ENCODE results near the gene ACOX2.
A peak's percentile ranks its signal among the peaks of the same experiment; 100 is the strongest.

ACOX2 gene

DNA sequence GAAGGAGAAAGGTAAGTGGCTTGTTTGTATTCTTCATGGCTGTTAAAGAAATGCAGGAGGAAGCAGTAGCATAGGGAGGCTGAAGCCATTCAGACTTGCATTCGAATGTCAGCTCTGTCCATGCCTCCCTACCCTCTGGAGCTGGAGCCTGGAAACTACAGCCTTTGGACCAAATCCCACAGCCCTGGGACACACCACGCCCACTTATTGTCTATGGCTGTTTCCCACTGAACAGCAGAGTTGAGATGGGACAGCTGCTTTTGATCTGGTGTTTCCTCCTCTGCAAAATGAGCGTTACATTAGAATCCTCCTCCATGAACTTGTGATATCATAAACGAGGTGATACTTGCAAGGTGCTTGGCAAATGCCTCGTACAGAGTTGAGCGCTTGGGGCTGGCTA, 36.6 kb upstream of the ACOX2 start:
- no CpG with 5 or more reads among the region's 6 CpGs for WGBS, 2 donors (ENCODE audit: extremely low coverage in 2 of 2, insufficient read length in 2 of 2, insufficient replicate concordance in 1 of 2)

DNA sequence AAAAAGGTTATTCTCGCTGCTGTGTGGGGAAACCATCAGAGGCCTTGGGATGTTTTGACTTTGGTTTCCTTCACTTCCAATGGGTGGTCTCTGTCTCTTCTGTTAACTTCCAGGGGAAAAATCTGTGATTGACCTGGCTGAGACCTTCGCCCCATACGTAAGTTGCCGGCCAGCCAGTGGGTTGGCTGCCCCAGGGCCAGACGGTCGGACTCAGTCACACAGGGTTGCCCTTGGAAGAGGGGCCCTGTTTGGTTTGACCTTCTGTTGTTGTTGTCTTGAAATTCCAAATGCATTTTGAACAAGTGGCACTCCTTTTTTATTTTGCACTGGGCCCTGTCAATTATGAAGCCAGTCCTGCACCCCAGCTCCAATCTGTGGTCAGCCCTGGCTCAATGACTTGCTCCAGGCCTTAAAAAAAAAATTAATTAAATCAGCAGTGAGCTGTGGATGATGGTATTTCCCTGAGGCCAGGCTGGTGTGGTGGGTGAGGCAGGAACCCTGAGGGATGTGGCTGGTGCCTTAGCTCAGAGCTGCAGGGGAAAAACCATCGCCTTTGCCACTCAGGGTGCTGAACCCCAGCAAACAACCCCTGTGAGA, 35.7 kb upstream of the ACOX2 start:
- H3K9me3 ChIP-seq (replicated peaks in 1 of 2; ENCODE audit: control insufficient read depth in 2 of 2, insufficient read depth in 1 of 2, low read depth in 1 of 2, low read length in 2 of 2) = peaks cover 0 to 11% of the 10 kb centered on the region in 2 donors
- peak overlapping the region; percentile 53 for H2AK5ac ChIP-seq (ENCODE audit: low read depth, low read length)
- no peak overlapping the region for H3K27ac ChIP-seq (replicated peaks; ENCODE audit: low read length)
- DNase-seq (ENCODE audit: low spot score) = no peak
- H3K9ac ChIP-seq (ENCODE audit: low read depth, low read length, poor library complexity) = no peak overlapping the region
- no peak overlapping the region for H2BK12ac ChIP-seq (ENCODE audit: low read length)
- H2BK5ac ChIP-seq (ENCODE audit: low read length) = no peak overlapping the region
- H3K18ac ChIP-seq (ENCODE audit: low read length) = peak overlapping the region; percentile 60
- H3K23ac ChIP-seq (ENCODE audit: low read depth, low read length, poor library complexity) = no peak overlapping the region
- H4K91ac ChIP-seq (ENCODE audit: low read depth, low read length, poor library complexity) = no peak overlapping the region
- no peaks in the 10 kb centered on the region for H3K36me3 ChIP-seq (replicated peaks in 1 of 2; ENCODE audit: control insufficient read depth in 2 of 2, insufficient read depth in 2 of 2, low read length in 2 of 2)
- peak overlapping the region; percentile 42 for H2BK15ac ChIP-seq (ENCODE audit: low read length)
- WGBS, 2 donors (ENCODE audit: extremely low coverage in 2 of 2, insufficient read length in 2 of 2, insufficient replicate concordance in 1 of 2) = no CpG with 5 or more reads among the region's 7 CpGs
- H3K27me3 ChIP-seq (ENCODE audit: control insufficient read depth in 3 of 3, insufficient read depth in 3 of 3, low read depth in 1 of 3, low read length in 3 of 3) = no peaks in the 10 kb centered on the region
- no peak overlapping the region for H3K4me3 ChIP-seq (ENCODE audit: low read length in 2 of 2)
- no peak overlapping the region for H3K4me2 ChIP-seq (ENCODE audit: insufficient read depth, low read length, poor library complexity, severe bottlenecking)
- H4K8ac ChIP-seq (ENCODE audit: low read depth, low read length) = no peak overlapping the region
- H3K4ac ChIP-seq (ENCODE audit: low read length) = no peak overlapping the region
- H2AFZ ChIP-seq (ENCODE audit: low read length) = no peak overlapping the region
- no peak overlapping the region for H3K14ac ChIP-seq (ENCODE audit: low read length)
- no peak overlapping the region for H2BK120ac ChIP-seq (ENCODE audit: low read depth, low read length)
- H3K79me1 ChIP-seq (ENCODE audit: low read depth, low read length) = no peaks in the 10 kb centered on the region
- H3K4me1 ChIP-seq (ENCODE audit: control insufficient read depth in 2 of 2, insufficient read depth in 1 of 2, low read depth in 1 of 2, low read length in 2 of 2) = peaks cover 8 to 13% of the 10 kb centered on the region in 2 donors

More for the DNA sequence above, 36.6 kb upstream of the ACOX2 start:
- no peak overlapping the region for H3K9ac ChIP-seq (ENCODE audit: low read depth, low read length, poor library complexity)
- H3K4me2 ChIP-seq (ENCODE audit: insufficient read depth, low read length, poor library complexity, severe bottlenecking) = no peak overlapping the region
- H4K91ac ChIP-seq (ENCODE audit: low read depth, low read length, poor library complexity) = no peak overlapping the region
- no peaks in the 10 kb centered on the region for H3K27me3 ChIP-seq (ENCODE audit: control insufficient read depth in 3 of 3, insufficient read depth in 3 of 3, low read depth in 1 of 3, low read length in 3 of 3)
- no peak overlapping the region for H2AK5ac ChIP-seq (ENCODE audit: low read depth, low read length)
- peaks cover 10 to 15% of the 10 kb centered on the region in 2 donors for H3K4me1 ChIP-seq (ENCODE audit: control insufficient read depth in 2 of 2, insufficient read depth in 1 of 2, low read depth in 1 of 2, low read length in 2 of 2)
- no peak overlapping the region for H3K4me3 ChIP-seq (ENCODE audit: low read length in 2 of 2)
- no peak overlapping the region for H3K4ac ChIP-seq (ENCODE audit: low read length)
- no peak overlapping the region for H2BK15ac ChIP-seq (ENCODE audit: low read length)
- H4K8ac ChIP-seq (ENCODE audit: low read depth, low read length) = no peak overlapping the region
- no peak overlapping the region for H3K14ac ChIP-seq (ENCODE audit: low read length)
- no peak overlapping the region for H2BK120ac ChIP-seq (ENCODE audit: low read depth, low read length)
- H3K9me3 ChIP-seq (replicated peaks in 1 of 2; ENCODE audit: control insufficient read depth in 2 of 2, insufficient read depth in 1 of 2, low read depth in 1 of 2, low read length in 2 of 2) = peaks cover 0 to 11% of the 10 kb centered on the region in 2 donors
- H3K23ac ChIP-seq (ENCODE audit: low read depth, low read length, poor library complexity) = no peak overlapping the region
- H3K27ac ChIP-seq (replicated peaks; ENCODE audit: low read length) = no peak overlapping the region
- peak overlapping the region; percentile 13 for H3K18ac ChIP-seq (ENCODE audit: low read length)
- no peaks in the 10 kb centered on the region for H3K79me1 ChIP-seq (ENCODE audit: low read depth, low read length)
- H3K36me3 ChIP-seq (replicated peaks in 1 of 2; ENCODE audit: control insufficient read depth in 2 of 2, insufficient read depth in 2 of 2, low read length in 2 of 2) = no peaks in the 10 kb centered on the region
- no peak for DNase-seq (ENCODE audit: low spot score)
- no peak overlapping the region for H2BK12ac ChIP-seq (ENCODE audit: low read length)
- H2BK5ac ChIP-seq (ENCODE audit: low read length) = no peak overlapping the region
- H2AFZ ChIP-seq (ENCODE audit: low read length) = peak overlapping the region; percentile 14

DNA sequence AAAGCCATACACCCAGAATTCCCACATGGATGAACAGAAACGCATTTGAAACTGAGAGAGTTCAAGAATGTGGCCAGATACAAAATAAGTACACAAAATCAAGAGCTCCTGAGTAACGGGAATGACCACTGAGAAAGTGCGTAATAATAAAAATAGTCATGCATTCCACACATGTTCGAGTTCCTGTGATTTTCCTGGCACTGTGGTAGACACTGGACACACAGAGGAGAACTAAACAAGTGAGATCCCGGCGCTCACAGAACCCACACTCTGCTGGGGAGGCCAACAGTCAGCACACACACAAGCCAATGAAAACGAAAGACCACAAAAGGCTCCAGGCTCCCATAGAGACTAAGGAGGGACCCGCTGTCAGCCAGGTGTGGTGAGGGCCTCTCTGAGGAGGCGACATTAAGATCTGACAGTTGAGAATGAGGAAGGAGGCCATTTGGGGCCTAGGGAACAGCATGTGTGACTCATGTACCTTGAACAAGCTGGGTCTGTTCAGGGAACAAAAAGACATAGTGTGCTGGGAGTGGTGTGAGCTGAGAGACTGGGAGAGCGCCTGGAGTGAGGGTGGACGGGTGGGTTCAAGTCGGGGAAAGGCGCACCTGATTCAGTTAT, 35.1 kb upstream of the ACOX2 start:
- WGBS, 2 donors (ENCODE audit: extremely low coverage in 2 of 2, insufficient read length in 2 of 2, insufficient replicate concordance in 1 of 2) = no CpG with 5 or more reads among the region's 13 CpGs
- peaks cover 0 to 11% of the 10 kb centered on the region in 2 donors for H3K9me3 ChIP-seq (replicated peaks in 1 of 2; ENCODE audit: control insufficient read depth in 2 of 2, insufficient read depth in 1 of 2, low read depth in 1 of 2, low read length in 2 of 2)
- no peak overlapping the region for H2BK5ac ChIP-seq (ENCODE audit: low read length)

DNA sequence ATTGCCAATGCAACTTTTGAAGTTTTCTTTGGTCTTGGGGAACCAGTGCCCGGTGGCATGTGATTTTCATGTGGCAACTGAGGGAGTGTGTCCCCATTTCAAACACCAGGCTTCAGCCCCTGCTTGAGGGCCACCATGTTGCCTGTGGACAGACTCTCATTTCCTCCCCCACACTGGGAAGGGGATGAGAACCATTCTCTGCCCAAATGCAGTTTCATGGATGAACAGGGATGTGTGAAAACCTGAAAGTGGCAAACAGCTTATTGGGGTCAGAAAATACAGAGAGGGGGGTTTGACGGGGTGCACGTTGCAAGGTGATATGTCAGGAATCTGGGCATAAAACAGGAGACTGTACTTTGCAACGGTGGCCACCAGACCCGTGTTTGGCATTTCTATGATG, 33.9 kb upstream of the ACOX2 start:
- H3K9me3 ChIP-seq (replicated peaks in 1 of 2; ENCODE audit: control insufficient read depth in 2 of 2, insufficient read depth in 1 of 2, low read depth in 1 of 2, low read length in 2 of 2) = peaks cover 0 to 11% of the 10 kb centered on the region in 2 donors
- H3K4me2 ChIP-seq (ENCODE audit: insufficient read depth, low read length, poor library complexity, severe bottlenecking) = no peak overlapping the region
- H3K4ac ChIP-seq (ENCODE audit: low read length) = no peak overlapping the region
- no peak overlapping the region for H3K9ac ChIP-seq (ENCODE audit: low read depth, low read length, poor library complexity)
- peak overlapping the region; percentile 66 for H2AK5ac ChIP-seq (ENCODE audit: low read depth, low read length)
- H2BK120ac ChIP-seq (ENCODE audit: low read depth, low read length) = no peak overlapping the region
- peak overlapping the region; percentile 76 for H2BK12ac ChIP-seq (ENCODE audit: low read length)
- H3K23ac ChIP-seq (ENCODE audit: low read depth, low read length, poor library complexity) = no peak overlapping the region
- no peak overlapping the region for H3K4me3 ChIP-seq (ENCODE audit: low read length in 2 of 2)
- no CpG with 5 or more reads among the region's 5 CpGs for WGBS, 2 donors (ENCODE audit: extremely low coverage in 2 of 2, insufficient read length in 2 of 2, insufficient replicate concordance in 1 of 2)
- H3K27me3 ChIP-seq (ENCODE audit: control insufficient read depth in 3 of 3, insufficient read depth in 3 of 3, low read depth in 1 of 3, low read length in 3 of 3) = no peaks in the 10 kb centered on the region
- no peaks in the 10 kb centered on the region for H3K79me1 ChIP-seq (ENCODE audit: low read depth, low read length)
- peaks cover 2 to 13% of the 10 kb centered on the region in 2 donors for H3K4me1 ChIP-seq (ENCODE audit: control insufficient read depth in 2 of 2, insufficient read depth in 1 of 2, low read depth in 1 of 2, low read length in 2 of 2)
- H3K18ac ChIP-seq (ENCODE audit: low read length) = no peak overlapping the region
- no peak overlapping the region for H2BK5ac ChIP-seq (ENCODE audit: low read length)
- H3K36me3 ChIP-seq (replicated peaks in 1 of 2; ENCODE audit: control insufficient read depth in 2 of 2, insufficient read depth in 2 of 2, low read length in 2 of 2) = no peaks in the 10 kb centered on the region
- no peak for DNase-seq (ENCODE audit: low spot score)
- no peak overlapping the region for H3K27ac ChIP-seq (replicated peaks; ENCODE audit: low read length)
- no peak overlapping the region for H2BK15ac ChIP-seq (ENCODE audit: low read length)
- no peak overlapping the region for H3K14ac ChIP-seq (ENCODE audit: low read length)
- no peak overlapping the region for H2AFZ ChIP-seq (ENCODE audit: low read length)
- H4K91ac ChIP-seq (ENCODE audit: low read depth, low read length, poor library complexity) = no peak overlapping the region
- no peak overlapping the region for H4K8ac ChIP-seq (ENCODE audit: low read depth, low read length)

More for the DNA sequence above, 35.1 kb upstream of the ACOX2 start:
- H3K18ac ChIP-seq (ENCODE audit: low read length) = peak overlapping the region; percentile 30
- no peak overlapping the region for H2BK12ac ChIP-seq (ENCODE audit: low read length)
- no peaks in the 10 kb centered on the region for H3K36me3 ChIP-seq (replicated peaks in 1 of 2; ENCODE audit: control insufficient read depth in 2 of 2, insufficient read depth in 2 of 2, low read length in 2 of 2)
- H4K91ac ChIP-seq (ENCODE audit: low read depth, low read length, poor library complexity) = no peak overlapping the region
- no peak overlapping the region for H2BK120ac ChIP-seq (ENCODE audit: low read depth, low read length)
- H3K4me1 ChIP-seq (ENCODE audit: control insufficient read depth in 2 of 2, insufficient read depth in 1 of 2, low read depth in 1 of 2, low read length in 2 of 2) = peaks cover 2 to 9% of the 10 kb centered on the region in 2 donors
- no peak overlapping the region for H3K23ac ChIP-seq (ENCODE audit: low read depth, low read length, poor library complexity)
- no peak overlapping the region for H3K4me3 ChIP-seq (ENCODE audit: low read length in 2 of 2)
- H3K27ac ChIP-seq (replicated peaks; ENCODE audit: low read length) = no peak overlapping the region
- H3K4me2 ChIP-seq (ENCODE audit: insufficient read depth, low read length, poor library complexity, severe bottlenecking) = no peak overlapping the region
- no peak overlapping the region for H3K14ac ChIP-seq (ENCODE audit: low read length)
- no peaks in the 10 kb centered on the region for H3K79me1 ChIP-seq (ENCODE audit: low read depth, low read length)
- no peak overlapping the region for H2AK5ac ChIP-seq (ENCODE audit: low read depth, low read length)
- H3K27me3 ChIP-seq (ENCODE audit: control insufficient read depth in 3 of 3, insufficient read depth in 3 of 3, low read depth in 1 of 3, low read length in 3 of 3) = no peaks in the 10 kb centered on the region
- no peak overlapping the region for H3K4ac ChIP-seq (ENCODE audit: low read length)
- no peak for DNase-seq (ENCODE audit: low spot score)
- no peak overlapping the region for H3K9ac ChIP-seq (ENCODE audit: low read depth, low read length, poor library complexity)
- H4K8ac ChIP-seq (ENCODE audit: low read depth, low read length) = no peak overlapping the region
- H2AFZ ChIP-seq (ENCODE audit: low read length) = no peak overlapping the region
- no peak overlapping the region for H2BK15ac ChIP-seq (ENCODE audit: low read length)

All from neuronal stem cell (in vitro differentiated cells).